GM15510 (cell line): ENCODE data around the gene CORO7.

Experiments
- POLR2A ChIP-seq: IDR thresholded peaks from 3 replicates; pipeline ENCODE4 v1.6.1; 2011; ENCODE audit warnings: borderline replicate concordance; ENCODE audit not compliant: insufficient read length; ENCODE audit errors: extremely low read depth

CORO7 gene

GRCh38 chr16:4376893-4377572 lies 39.4 kb downstream of the CORO7 start:
- TF ChIP-seq POLR2A = no peak

DNA sequence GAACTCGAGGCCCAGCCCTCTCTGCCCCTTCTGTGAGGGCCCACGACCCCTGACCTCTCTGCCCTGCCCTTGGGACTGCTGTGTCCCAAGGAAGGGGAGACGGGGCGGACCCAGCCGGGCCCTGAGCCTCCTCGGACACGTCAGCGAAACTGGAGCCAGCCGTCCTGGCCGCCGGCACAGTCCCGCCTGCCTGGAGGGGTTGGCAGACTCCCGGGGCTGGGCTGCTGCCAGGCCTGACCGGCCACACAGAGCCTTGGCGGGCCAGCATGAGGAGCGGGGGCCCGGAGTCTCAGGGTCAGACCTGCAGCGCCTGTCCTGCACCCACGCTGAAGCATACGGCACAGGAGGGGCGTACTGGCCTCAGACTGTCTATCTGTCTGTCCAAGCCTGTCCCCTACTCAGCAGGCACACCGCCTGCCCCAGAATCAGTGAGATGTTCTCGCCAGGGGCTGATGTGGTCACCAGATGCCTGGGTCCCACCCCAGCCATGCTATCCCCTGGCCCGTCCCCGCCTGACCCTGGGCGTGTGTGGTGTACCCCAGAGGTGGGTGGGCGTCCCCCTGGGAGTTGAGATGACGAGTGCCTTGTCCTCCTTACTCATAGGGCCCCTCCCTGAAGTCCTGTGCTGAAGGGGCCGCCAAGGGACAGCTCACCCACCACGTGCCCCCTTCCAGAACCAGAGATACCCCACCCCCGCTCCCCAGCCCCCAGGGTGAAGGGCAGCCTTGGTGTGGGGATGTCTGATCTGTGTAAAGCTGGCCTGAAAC lies 40.1 kb downstream of the CORO7 start:
- no peak for TF ChIP-seq POLR2A

DNA sequence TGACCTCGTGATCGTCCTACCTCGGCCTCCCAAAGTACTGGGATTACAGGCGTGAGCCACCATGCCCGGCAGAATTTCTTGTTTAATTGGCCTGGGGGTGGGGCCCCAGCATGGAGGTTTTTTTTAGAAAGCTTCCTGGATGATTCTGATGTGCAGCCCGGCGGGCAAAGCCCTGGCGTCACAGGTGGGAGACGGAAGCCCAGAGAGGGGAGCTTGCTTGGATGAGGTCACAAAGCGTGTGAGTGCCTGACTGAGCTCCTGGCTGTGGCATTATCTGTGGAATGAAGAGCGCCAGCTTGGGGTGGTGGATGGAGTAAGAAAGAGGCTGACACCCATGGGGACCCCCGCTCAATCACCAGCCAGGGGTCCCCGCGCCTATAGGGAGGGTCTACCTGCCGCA lies 40.7 kb downstream of the CORO7 start:
- TF ChIP-seq POLR2A = no peak

GRCh38 chr16:4373909-4374742 lies 42.3 kb downstream of the CORO7 start:
- no peak for TF ChIP-seq POLR2A

DNA sequence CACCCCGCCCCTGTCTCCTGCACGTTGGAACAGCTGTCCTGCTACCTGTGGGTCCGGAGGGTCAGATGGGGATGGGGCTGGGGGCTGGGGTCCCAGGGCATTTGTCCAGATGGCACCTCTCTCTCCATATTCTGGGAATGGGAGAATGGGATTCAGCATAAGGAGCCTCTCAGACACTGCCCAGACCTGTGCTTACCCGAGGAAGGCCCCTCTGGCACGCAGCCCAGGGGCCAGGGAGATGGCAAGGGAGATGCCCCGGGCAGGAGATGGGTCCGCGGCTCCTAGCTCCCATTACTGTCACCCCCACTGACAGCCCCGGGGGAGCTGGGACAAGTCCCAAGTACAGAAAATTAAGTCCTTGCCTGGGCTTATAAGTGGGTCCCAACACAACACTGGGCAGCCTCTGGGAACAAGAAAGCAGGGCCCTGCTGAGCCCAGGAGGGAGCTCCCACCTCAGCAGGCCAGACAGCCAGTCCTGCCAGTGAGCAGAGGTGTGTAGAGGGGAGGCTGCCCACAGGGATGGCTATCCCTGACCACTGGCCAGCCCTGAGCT lies 43.0 kb downstream of the CORO7 start:
- TF ChIP-seq POLR2A = no peak

GRCh38 chr16:4372578-4373355 lies 43.6 kb downstream of the CORO7 start:
- TF ChIP-seq POLR2A = no peak

DNA sequence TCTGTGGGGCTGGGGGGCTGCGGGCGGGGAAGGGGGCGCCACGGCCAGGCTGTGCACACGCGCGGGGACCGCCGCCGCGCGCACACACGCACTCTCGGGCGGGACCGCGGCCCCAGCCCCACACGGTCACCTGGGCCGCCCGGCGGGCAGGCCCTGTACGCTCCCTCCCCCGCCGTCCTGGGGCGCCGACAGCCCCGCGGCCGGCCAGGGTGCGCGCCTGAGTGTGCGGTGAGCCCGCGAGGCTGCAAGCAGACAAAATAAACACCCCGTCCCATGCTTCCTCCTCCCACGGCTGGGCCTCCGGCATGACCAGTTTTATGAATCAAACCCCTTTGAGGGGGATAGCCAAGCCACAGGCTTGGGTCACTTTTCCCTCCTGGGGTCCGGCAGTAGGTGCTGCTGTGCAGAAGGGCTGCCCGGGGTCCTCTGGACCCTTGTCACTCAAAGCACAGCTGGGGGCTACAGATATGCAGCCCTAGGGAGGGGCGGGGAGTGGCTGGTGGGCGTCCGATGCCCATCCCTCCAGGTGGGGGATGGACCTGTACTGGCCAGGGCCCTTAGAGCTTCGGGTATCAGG lies 44.3 kb downstream of the CORO7 start:
- TF ChIP-seq POLR2A = no peak

DNA sequence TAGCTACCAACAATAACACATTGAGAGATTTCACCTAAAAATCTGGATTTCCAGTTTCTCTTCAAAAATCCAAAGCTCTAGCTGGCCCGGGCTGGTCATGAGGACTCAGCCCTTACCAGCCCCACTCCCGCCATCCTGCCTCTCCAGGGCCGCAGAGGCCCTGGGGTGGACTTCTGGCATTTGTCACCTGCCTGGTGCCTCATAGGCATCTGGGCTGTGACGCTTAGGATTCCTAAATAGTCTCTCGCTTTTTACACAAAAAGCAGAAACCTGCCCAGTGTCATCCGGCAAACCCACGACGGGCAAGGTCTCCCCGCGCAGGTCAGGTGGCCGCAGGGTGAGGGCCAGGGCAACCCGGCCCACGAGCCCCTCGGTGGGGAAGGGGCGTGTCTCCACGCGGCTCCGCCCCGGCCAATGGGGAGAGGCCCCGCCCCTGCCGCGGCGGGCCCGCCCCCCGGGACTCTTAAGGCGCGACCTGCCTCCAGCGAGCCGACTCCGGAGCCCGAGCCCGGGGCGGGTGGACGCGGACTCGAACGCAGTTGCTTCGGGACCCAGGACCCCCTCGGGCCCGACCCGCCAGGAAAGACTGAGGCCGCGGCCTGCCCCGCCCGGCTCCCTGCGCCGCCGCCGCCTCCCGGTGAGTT lies 44.9 kb downstream of the CORO7 start, which contains the start of gene VASN:
Gene VASN (plus strand): TSS at position 492 of the 644 bp plus-strand sequence. CDS start 9,030 bp downstream, outside the sequence.
- peak; percentile 37 for TF ChIP-seq POLR2A

DNA sequence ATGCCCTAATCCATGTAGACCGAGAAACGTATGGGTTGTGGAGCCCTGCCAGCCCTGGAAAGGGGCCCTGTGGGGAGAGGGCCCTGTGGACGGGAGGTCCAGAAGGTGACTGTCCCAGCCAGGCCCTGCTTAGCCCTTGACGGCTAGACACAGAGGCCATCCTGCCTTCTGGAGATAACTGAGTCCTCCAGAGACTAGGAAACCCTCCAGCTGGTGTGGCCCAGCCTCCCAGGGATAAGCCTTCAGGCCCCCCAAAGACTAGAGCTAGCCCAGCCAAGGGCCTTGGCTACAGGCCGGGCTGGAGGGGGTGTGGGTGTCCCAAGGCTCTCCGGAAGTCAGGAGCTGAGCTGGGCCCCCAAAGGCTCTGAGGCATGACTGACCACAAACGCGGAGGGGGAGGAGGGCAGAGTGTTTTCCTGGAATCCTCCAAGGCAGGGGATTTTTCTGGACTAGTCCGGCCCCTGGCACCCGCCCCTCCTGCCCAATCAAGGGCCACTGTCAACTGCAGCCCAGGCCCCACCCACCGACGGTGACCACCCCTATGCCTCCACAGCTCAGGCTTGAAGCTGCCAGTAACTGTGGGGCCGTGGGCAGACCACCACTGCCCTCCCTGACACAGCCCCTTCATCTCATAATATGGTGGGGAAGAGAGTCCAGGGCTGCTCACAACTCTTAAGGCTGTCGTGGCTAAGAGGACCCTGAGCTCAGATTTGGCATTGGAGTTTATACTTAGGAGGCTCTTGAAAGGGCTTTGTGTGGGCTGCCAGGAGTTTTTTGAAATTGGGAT lies 45.6 kb downstream of the CORO7 start:
- no peak for TF ChIP-seq POLR2A

- TF ChIP-seq POLR2A = no peak
These were observed 46.2 kb downstream of the CORO7 start for GRCh38 chr16:4370151-4370550.

- TF ChIP-seq POLR2A = no peak
These were observed 47.2 kb downstream of the CORO7 start for GRCh38 chr16:4369007-4369733.

- no peak for TF ChIP-seq POLR2A
These were observed 49.0 kb downstream of the CORO7 start for GRCh38 chr16:4367393-4367856.
